Choroid plexus epithelial cell (primary cell): ENCODE results near the gene NUP153.

Experiments
- DNase-seq: peaks from one replicate; pipeline ENCODE4 v3.0.0-alpha.2; 2010; ENCODE audit warnings: low read depth
- H3K4me3 ChIP-seq: 2 replicates; pipeline ENCODE4 v1.5.1; 2011; ENCODE audit warnings: low read depth, mild to moderate bottlenecking, control low read depth, low read length, moderate library complexity
- CTCF ChIP-seq: conservative IDR thresholded peaks from 2 replicates; pipeline ENCODE4 v1.5.1; 2011; ENCODE audit warnings: low read depth, mild to moderate bottlenecking, control low read depth, inconsistent platforms, low read length, moderate library complexity

The NUP153 gene

GRCh38 chr6:17721671-17722070 lies 14.9 kb upstream of the NUP153 start:
- TF ChIP-seq CTCF: no peak
- DNase-seq: no peak
- H3K4me3 ChIP-seq: no peak overlapping the region

- TF ChIP-seq CTCF: no peak
- DNase-seq: no peak
- no peak overlapping the region for H3K4me3 ChIP-seq
Measured at GRCh38 chr6:17719323-17720041, 12.8 kb upstream of the NUP153 start.

GRCh38 chr6:17716221-17716620 lies 9.5 kb upstream of the NUP153 start:
- H3K4me3 ChIP-seq: no peak overlapping the region
- no peak for TF ChIP-seq CTCF
- DNase-seq: no peak

- peak; percentile 89 for DNase-seq
- no peak overlapping the region for H3K4me3 ChIP-seq
- peak; percentile 18 for TF ChIP-seq CTCF
Measured at GRCh38 chr6:17714879-17715851, 8.4 kb upstream of the NUP153 start.

GRCh38 chr6:17714177-17714576 lies 7.5 kb upstream of the NUP153 start:
- no peak for TF ChIP-seq CTCF
- no peak overlapping the region for H3K4me3 ChIP-seq
- no peak for DNase-seq

- H3K4me3 ChIP-seq: no peak overlapping the region
- no peak for TF ChIP-seq CTCF
- DNase-seq: no peak
Measured at GRCh38 chr6:17712576-17712975, 5.9 kb upstream of the NUP153 start.
